Measurements from ENCODE around the gene HSD17B12. TPM values are rescaled to one million over a fixed set of nuclear protein-coding genes. Genes with fewer than 3 reads are reported as not detected.
A peak's percentile ranks its signal among the peaks of the same experiment; 100 is the strongest.

The HSD17B12 gene
- total and polyA plus RNA-seq, 12 donors = 32.9 to 122 (median 79.1) TPM

DNA sequence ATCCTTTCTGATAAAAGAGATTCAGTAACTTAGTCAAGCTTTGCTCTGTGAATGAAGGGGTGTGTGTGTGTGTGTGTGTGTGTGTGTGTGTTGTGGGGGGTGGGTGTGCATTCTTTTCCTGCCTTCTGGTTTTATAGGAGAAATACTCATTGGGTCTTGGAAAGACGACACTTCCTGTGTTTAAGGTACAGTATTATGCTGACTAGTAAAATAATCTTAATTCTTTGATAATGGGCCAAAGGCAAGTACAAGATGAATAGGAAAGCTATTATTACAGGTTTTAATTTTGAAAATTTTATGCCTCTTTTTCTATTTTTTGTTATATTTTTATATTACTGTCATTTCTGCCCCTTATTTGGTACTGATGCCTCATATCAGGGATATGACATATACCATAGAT, 26.1 kb downstream of the HSD17B12 start:
- no peak overlapping the region for H3K27ac ChIP-seq
- TF ChIP-seq, protein P1, sequence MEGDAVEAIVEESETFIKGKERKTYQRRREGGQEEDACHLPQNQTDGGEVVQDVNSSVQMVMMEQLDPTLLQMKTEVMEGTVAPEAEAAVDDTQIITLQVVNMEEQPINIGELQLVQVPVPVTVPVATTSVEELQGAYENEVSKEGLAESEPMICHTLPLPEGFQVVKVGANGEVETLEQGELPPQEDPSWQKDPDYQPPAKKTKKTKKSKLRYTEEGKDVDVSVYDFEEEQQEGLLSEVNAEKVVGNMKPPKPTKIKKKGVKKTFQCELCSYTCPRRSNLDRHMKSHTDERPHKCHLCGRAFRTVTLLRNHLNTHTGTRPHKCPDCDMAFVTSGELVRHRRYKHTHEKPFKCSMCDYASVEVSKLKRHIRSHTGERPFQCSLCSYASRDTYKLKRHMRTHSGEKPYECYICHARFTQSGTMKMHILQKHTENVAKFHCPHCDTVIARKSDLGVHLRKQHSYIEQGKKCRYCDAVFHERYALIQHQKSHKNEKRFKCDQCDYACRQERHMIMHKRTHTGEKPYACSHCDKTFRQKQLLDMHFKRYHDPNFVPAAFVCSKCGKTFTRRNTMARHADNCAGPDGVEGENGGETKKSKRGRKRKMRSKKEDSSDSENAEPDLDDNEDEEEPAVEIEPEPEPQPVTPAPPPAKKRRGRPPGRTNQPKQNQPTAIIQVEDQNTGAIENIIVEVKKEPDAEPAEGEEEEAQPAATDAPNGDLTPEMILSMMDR (IDR thresholded peaks at IDR 0.05) = no peak
- H3K9me3 ChIP-seq = peaks cover 0 to 14% (median 8%) of the 10 kb centered on the region in 11 donors
- ATAC-seq = no peak
- peaks cover 0 to 3% (median 0%) of the 10 kb centered on the region in 9 donors for H3K4me1 ChIP-seq
- H3K27me3 ChIP-seq = no peaks in the 10 kb centered on the region
- no peak for DNase-seq
- intact Hi-C loops (cut with DNase I) = loop anchor here in 2 of 10 donors (5.0 kb wide), 1 partner anchor 129 kb away; no protein-coding TSS in a partner anchor
- WGBS, 2 donors = 74 to 92% methylated on average over 1 of the region's 1 CpG
- H3K36me3 ChIP-seq = peaks cover 0 to 9% (median 0%) of the 10 kb centered on the region in 9 donors
- no peak overlapping the region for H3K4me3 ChIP-seq

GRCh38 chr11:43708776-43709175, 28.2 kb downstream of the HSD17B12 start:
- no peaks in the 10 kb centered on the region for H3K27me3 ChIP-seq
- peaks cover 0 to 3% (median 0%) of the 10 kb centered on the region in 9 donors for H3K4me1 ChIP-seq
- H3K27ac ChIP-seq = no peak overlapping the region
- intact Hi-C loops (cut with DNase I) = loop anchor here in 2 of 10 donors (5.0 kb wide), 1 partner anchor 131 kb away; no protein-coding TSS in a partner anchor
- TF ChIP-seq, protein P1 (IDR thresholded peaks at IDR 0.05) = peak in 8 of 9 donors; percentile 15 to 64 (median 50)
- WGBS, 2 donors = 78 to 80% methylated on average over 4 of the region's 4 CpGs
- H3K9me3 ChIP-seq = peaks cover 0 to 1% (median 0%) of the 10 kb centered on the region in 11 donors
- peaks cover 0 to 9% (median 0%) of the 10 kb centered on the region in 9 donors for H3K36me3 ChIP-seq
- DNase-seq = no peak
- no peak overlapping the region for H3K4me3 ChIP-seq
- no peak for ATAC-seq

- intact Hi-C loops (cut with DNase I) = loop anchor here in 3 of 10 donors (5.0 to 10.0 kb wide), 2 partner anchors 65 to 132 kb away; no protein-coding TSS in a partner anchor
- Histone ChIP-seq H3K4me3 (no peak overlapping the region), H3K27ac (no peak overlapping the region), H3K27me3 (no peaks in the 10 kb centered on the region), H3K36me3 (peaks cover 0 to 9% (median 0%) of the 10 kb centered on the region in 9 donors), H3K4me1 (peaks cover 0 to 3% (median 0%) of the 10 kb centered on the region in 9 donors), H3K9me3 (peaks cover 0 to 3% (median 0%) of the 10 kb centered on the region in 11 donors)
- TF ChIP-seq, protein P1 (IDR thresholded peaks at IDR 0.05) = no peak
- 58 to 88% methylated on average over 1 of the region's 1 CpG for WGBS, 2 donors
- ATAC-seq (no peak), DNase-seq (no peak)
These were observed 29.2 kb downstream of the HSD17B12 start for GRCh38 chr11:43709689-43710088.

DNA sequence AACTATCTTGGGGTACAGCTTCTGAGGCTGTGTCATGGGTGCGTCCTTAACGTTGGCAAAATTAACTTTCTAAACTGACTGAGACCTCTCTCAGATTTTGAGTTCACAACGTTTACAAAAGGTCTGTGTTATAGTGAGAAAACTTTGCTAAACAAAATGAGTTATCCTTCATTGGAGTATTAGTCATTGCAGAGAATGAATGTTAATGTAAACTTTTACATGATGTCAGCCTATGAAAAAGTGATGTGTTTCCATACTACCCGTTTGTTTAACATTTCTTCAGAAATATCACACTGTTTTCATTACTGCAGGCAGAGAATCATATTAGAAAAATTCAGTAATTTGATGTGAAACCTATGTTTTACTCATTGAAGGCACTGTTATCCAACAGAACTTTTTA, 32.1 kb downstream of the HSD17B12 start:
- TF ChIP-seq, protein P1 (IDR thresholded peaks at IDR 0.05) = no peak
- Histone ChIP-seq H3K4me3 (no peak overlapping the region), H3K36me3 (peaks cover 0 to 9% (median 0%) of the 10 kb centered on the region in 9 donors), H3K27ac (no peak overlapping the region), H3K9me3 (peaks cover 0 to 3% (median 0%) of the 10 kb centered on the region in 11 donors), H3K4me1 (peaks cover 0 to 21% (median 7%) of the 10 kb centered on the region in 9 donors), H3K27me3 (no peaks in the 10 kb centered on the region)
- intact Hi-C loops (cut with DNase I) = loop anchor here in 1 of 10 donors (10.0 kb wide), 1 partner anchor 68 kb away; no protein-coding TSS in a partner anchor
- no peak for DNase-seq
- ATAC-seq = no peak
- WGBS, 2 donors = 90% methylated on average over 4 of the region's 4 CpGs

All from heart right ventricle (tissue), 16 donors.